Esophagus muscularis mucosa (tissue), 3 donors: ENCODE results near the gene CMPK2.

Experiments used
- POLR2A ChIP-seq: fragments of 450-650 bp; IDR thresholded peaks from one replicate; pipeline ENCODE4 v1.6.1; 2017; ENCODE audit warnings: antibody characterized with exemption, moderate library complexity, mild to moderate bottlenecking, low read depth
- TF ChIP-seq, protein P1 (sequence below), 3 experiments: fragments of 200-600 bp in 2 of 3; fragments of 450-650 bp in 1 of 3; sonication (generic) in 2 of 3; IDR thresholded peaks; one replicate each; pipeline ENCODE4 v1.5.1; 2017 to 2019; ENCODE audit warnings: antibody characterized with exemption in 3 of 3, mild to moderate bottlenecking in 2 of 3, moderate library complexity in 1 of 3

GRCh38 chr2:6820236-6820635 is 45.5 kb downstream of the CMPK2 start:
- no peak for TF ChIP-seq POLR2A
- TF ChIP-seq, protein P1, sequence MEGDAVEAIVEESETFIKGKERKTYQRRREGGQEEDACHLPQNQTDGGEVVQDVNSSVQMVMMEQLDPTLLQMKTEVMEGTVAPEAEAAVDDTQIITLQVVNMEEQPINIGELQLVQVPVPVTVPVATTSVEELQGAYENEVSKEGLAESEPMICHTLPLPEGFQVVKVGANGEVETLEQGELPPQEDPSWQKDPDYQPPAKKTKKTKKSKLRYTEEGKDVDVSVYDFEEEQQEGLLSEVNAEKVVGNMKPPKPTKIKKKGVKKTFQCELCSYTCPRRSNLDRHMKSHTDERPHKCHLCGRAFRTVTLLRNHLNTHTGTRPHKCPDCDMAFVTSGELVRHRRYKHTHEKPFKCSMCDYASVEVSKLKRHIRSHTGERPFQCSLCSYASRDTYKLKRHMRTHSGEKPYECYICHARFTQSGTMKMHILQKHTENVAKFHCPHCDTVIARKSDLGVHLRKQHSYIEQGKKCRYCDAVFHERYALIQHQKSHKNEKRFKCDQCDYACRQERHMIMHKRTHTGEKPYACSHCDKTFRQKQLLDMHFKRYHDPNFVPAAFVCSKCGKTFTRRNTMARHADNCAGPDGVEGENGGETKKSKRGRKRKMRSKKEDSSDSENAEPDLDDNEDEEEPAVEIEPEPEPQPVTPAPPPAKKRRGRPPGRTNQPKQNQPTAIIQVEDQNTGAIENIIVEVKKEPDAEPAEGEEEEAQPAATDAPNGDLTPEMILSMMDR (IDR thresholded peaks at IDR 0.05), result no peak
